ENCODE measurements around the gene SYCP2. TPM values are rescaled to one million over a fixed set of nuclear protein-coding genes. Genes with fewer than 3 reads are reported as not detected.
A peak's percentile ranks its signal among the peaks of the same experiment; 100 is the strongest.

Gene SYCP2
- polyA plus RNA-seq, 4 donors, result 0.51 to 3.0 (median 1.8) TPM

GRCh38 chr20:59948828-59949720, 15.6 kb upstream of the SYCP2 start:
- FAIRE-seq (no peak), DNase-seq (peak; percentile 51 to 53)
- Histone ChIP-seq H3K27ac (ENCODE audit: low read depth in 1 of 3, low read length in 2 of 3) (peak overlapping the region in 2 of 3 donors; percentile 11 to 58), H3K4me1 (ENCODE audit: control insufficient read depth in 3 of 3, insufficient read depth in 2 of 3, low read depth in 1 of 3, low read length in 2 of 3) (no peaks in the 10 kb centered on the region), H3K36me3 (ENCODE audit: control insufficient read depth in 3 of 3, insufficient read depth in 2 of 3, low read depth in 1 of 3, low read length in 3 of 3) (peaks cover 0 to 8% (median 6%) of the 10 kb centered on the region in 3 donors), H3K27me3 (ENCODE audit: control insufficient read depth in 3 of 3, insufficient read depth in 3 of 3, low read length in 3 of 3) (no peaks in the 10 kb centered on the region), H3K4me3 (ENCODE audit: low read depth in 1 of 3, low read length in 3 of 3) (no peak overlapping the region), H3K9me3 (ENCODE audit: control insufficient read depth in 2 of 2, insufficient read depth in 1 of 2, low read depth in 1 of 2, low read length in 1 of 2) (no peaks in the 10 kb centered on the region)
- WGBS, 3 donors, result 34 to 39% (median 37%) methylated on average over 7 of the region's 7 CpGs

GRCh38 chr20:59948212-59948611, 14.8 kb upstream of the SYCP2 start:
- FAIRE-seq, result no peak
- Histone ChIP-seq H3K36me3 (ENCODE audit: control insufficient read depth in 3 of 3, insufficient read depth in 2 of 3, low read depth in 1 of 3, low read length in 3 of 3) (peaks cover 0 to 10% (median 9%) of the 10 kb centered on the region in 3 donors), H3K4me3 (ENCODE audit: low read depth in 1 of 3, low read length in 3 of 3) (no peak overlapping the region), H3K27ac (ENCODE audit: low read depth in 1 of 3, low read length in 2 of 3) (no peak overlapping the region), H3K9me3 (ENCODE audit: control insufficient read depth in 2 of 2, insufficient read depth in 1 of 2, low read depth in 1 of 2, low read length in 1 of 2) (no peaks in the 10 kb centered on the region), H3K4me1 (ENCODE audit: control insufficient read depth in 3 of 3, insufficient read depth in 2 of 3, low read depth in 1 of 3, low read length in 2 of 3) (no peaks in the 10 kb centered on the region), H3K27me3 (ENCODE audit: control insufficient read depth in 3 of 3, insufficient read depth in 3 of 3, low read length in 3 of 3) (no peaks in the 10 kb centered on the region)
- no peak for DNase-seq
- WGBS, 3 donors, result 13 to 41% (median 17%) methylated on average over 1 of the region's 1 CpG

- FAIRE-seq, result no peak
- 91 to 94% (median 94%) methylated on average over 8 of the region's 8 CpGs for WGBS, 3 donors
- no peaks in the 10 kb centered on the region for H3K4me1 ChIP-seq (ENCODE audit: control insufficient read depth in 3 of 3, insufficient read depth in 2 of 3, low read depth in 1 of 3, low read length in 2 of 3)
- no peak for DNase-seq
- no peaks in the 10 kb centered on the region for H3K9me3 ChIP-seq (ENCODE audit: control insufficient read depth in 2 of 2, insufficient read depth in 1 of 2, low read depth in 1 of 2, low read length in 1 of 2)
- peaks cover 0 to 10% (median 9%) of the 10 kb centered on the region in 3 donors for H3K36me3 ChIP-seq (ENCODE audit: control insufficient read depth in 3 of 3, insufficient read depth in 2 of 3, low read depth in 1 of 3, low read length in 3 of 3)
- no peak overlapping the region for H3K27ac ChIP-seq (ENCODE audit: low read depth in 1 of 3, low read length in 2 of 3)
- H3K27me3 ChIP-seq (ENCODE audit: control insufficient read depth in 3 of 3, insufficient read depth in 3 of 3, low read length in 3 of 3), result no peaks in the 10 kb centered on the region
- no peak overlapping the region for H3K4me3 ChIP-seq (ENCODE audit: low read depth in 1 of 3, low read length in 3 of 3)
Measured at GRCh38 chr20:59947376-59947775, 13.9 kb upstream of the SYCP2 start.

GRCh38 chr20:59945731-59946130, 12.3 kb upstream of the SYCP2 start:
- H3K4me1 ChIP-seq (ENCODE audit: control insufficient read depth in 3 of 3, insufficient read depth in 2 of 3, low read depth in 1 of 3, low read length in 2 of 3), result no peaks in the 10 kb centered on the region
- no peak overlapping the region for H3K27ac ChIP-seq (ENCODE audit: low read depth in 1 of 3, low read length in 2 of 3)
- H3K27me3 ChIP-seq (ENCODE audit: control insufficient read depth in 3 of 3, insufficient read depth in 3 of 3, low read length in 3 of 3), result no peaks in the 10 kb centered on the region
- H3K9me3 ChIP-seq (ENCODE audit: control insufficient read depth in 2 of 2, insufficient read depth in 1 of 2, low read depth in 1 of 2, low read length in 1 of 2), result no peaks in the 10 kb centered on the region
- FAIRE-seq, result no peak
- no peak overlapping the region for H3K4me3 ChIP-seq (ENCODE audit: low read depth in 1 of 3, low read length in 3 of 3)
- peaks cover 0 to 10% (median 9%) of the 10 kb centered on the region in 3 donors for H3K36me3 ChIP-seq (ENCODE audit: control insufficient read depth in 3 of 3, insufficient read depth in 2 of 3, low read depth in 1 of 3, low read length in 3 of 3)
- WGBS, 3 donors, result 85 to 97% (median 87%) methylated on average over 2 of the region's 2 CpGs
- no peak for DNase-seq

- no peak for FAIRE-seq
- H3K4me1 ChIP-seq (ENCODE audit: control insufficient read depth in 3 of 3, insufficient read depth in 2 of 3, low read depth in 1 of 3, low read length in 2 of 3), result no peaks in the 10 kb centered on the region
- DNase-seq, result no peak
Measured at GRCh38 chr20:59945175-59945574, 11.7 kb upstream of the SYCP2 start.

GRCh38 chr20:59944726-59945125, 11.3 kb upstream of the SYCP2 start:
- Histone ChIP-seq H3K36me3 (ENCODE audit: control insufficient read depth in 3 of 3, insufficient read depth in 2 of 3, low read depth in 1 of 3, low read length in 3 of 3) (peaks cover 0 to 10% (median 9%) of the 10 kb centered on the region in 3 donors), H3K4me1 (ENCODE audit: control insufficient read depth in 3 of 3, insufficient read depth in 2 of 3, low read depth in 1 of 3, low read length in 2 of 3) (no peaks in the 10 kb centered on the region), H3K27ac (ENCODE audit: low read depth in 1 of 3, low read length in 2 of 3) (no peak overlapping the region), H3K9me3 (ENCODE audit: control insufficient read depth in 2 of 2, insufficient read depth in 1 of 2, low read depth in 1 of 2, low read length in 1 of 2) (no peaks in the 10 kb centered on the region), H3K27me3 (ENCODE audit: control insufficient read depth in 3 of 3, insufficient read depth in 3 of 3, low read length in 3 of 3) (no peaks in the 10 kb centered on the region), H3K4me3 (ENCODE audit: low read depth in 1 of 3, low read length in 3 of 3) (no peak overlapping the region)
- no peak for DNase-seq
- 92 to 95% (median 94%) methylated on average over 7 of the region's 7 CpGs for WGBS, 3 donors
- FAIRE-seq, result no peak

More at GRCh38 chr20:59945175-59945574, 11.7 kb upstream of the SYCP2 start:
- H3K27me3 ChIP-seq (ENCODE audit: control insufficient read depth in 3 of 3, insufficient read depth in 3 of 3, low read length in 3 of 3), result no peaks in the 10 kb centered on the region
- no peak overlapping the region for H3K4me3 ChIP-seq (ENCODE audit: low read depth in 1 of 3, low read length in 3 of 3)
- H3K27ac ChIP-seq (ENCODE audit: low read depth in 1 of 3, low read length in 2 of 3), result no peak overlapping the region
- H3K9me3 ChIP-seq (ENCODE audit: control insufficient read depth in 2 of 2, insufficient read depth in 1 of 2, low read depth in 1 of 2, low read length in 1 of 2), result no peaks in the 10 kb centered on the region
- 73 to 86% (median 83%) methylated on average over 3 of the region's 3 CpGs for WGBS, 3 donors
- peaks cover 0 to 10% (median 9%) of the 10 kb centered on the region in 3 donors for H3K36me3 ChIP-seq (ENCODE audit: control insufficient read depth in 3 of 3, insufficient read depth in 2 of 3, low read depth in 1 of 3, low read length in 3 of 3)

GRCh38 chr20:59942245-59942644, 8.8 kb upstream of the SYCP2 start:
- Histone ChIP-seq H3K27ac (ENCODE audit: low read depth in 1 of 3, low read length in 2 of 3) (no peak overlapping the region), H3K9me3 (ENCODE audit: control insufficient read depth in 2 of 2, insufficient read depth in 1 of 2, low read depth in 1 of 2, low read length in 1 of 2) (peaks cover 0 to 5% of the 10 kb centered on the region in 2 donors), H3K4me1 (ENCODE audit: control insufficient read depth in 3 of 3, insufficient read depth in 2 of 3, low read depth in 1 of 3, low read length in 2 of 3) (peaks cover 9 to 13% (median 10%) of the 10 kb centered on the region in 3 donors), H3K27me3 (ENCODE audit: control insufficient read depth in 3 of 3, insufficient read depth in 3 of 3, low read length in 3 of 3) (no peaks in the 10 kb centered on the region), H3K4me3 (ENCODE audit: low read depth in 1 of 3, low read length in 3 of 3) (no peak overlapping the region), H3K36me3 (ENCODE audit: control insufficient read depth in 3 of 3, insufficient read depth in 2 of 3, low read depth in 1 of 3, low read length in 3 of 3) (peaks cover 0 to 16% (median 9%) of the 10 kb centered on the region in 3 donors)
- 74 to 89% (median 82%) methylated on average over 2 of the region's 2 CpGs for WGBS, 3 donors
- DNase-seq (no peak), FAIRE-seq (no peak)

GRCh38 chr20:59940956-59941294, 7.5 kb upstream of the SYCP2 start:
- DNase-seq, result no peak
- Histone ChIP-seq H3K4me1 (ENCODE audit: control insufficient read depth in 3 of 3, insufficient read depth in 2 of 3, low read depth in 1 of 3, low read length in 2 of 3) (peaks cover 9 to 13% (median 10%) of the 10 kb centered on the region in 3 donors), H3K4me3 (ENCODE audit: low read depth in 1 of 3, low read length in 3 of 3) (peak overlapping the region; percentile 38 to 89 (median 83))

More at GRCh38 chr20:59940956-59941294, 7.5 kb upstream of the SYCP2 start:
- H3K36me3 ChIP-seq (ENCODE audit: control insufficient read depth in 3 of 3, insufficient read depth in 2 of 3, low read depth in 1 of 3, low read length in 3 of 3), result peaks cover 0 to 16% (median 8%) of the 10 kb centered on the region in 3 donors
- no peaks in the 10 kb centered on the region for H3K27me3 ChIP-seq (ENCODE audit: control insufficient read depth in 3 of 3, insufficient read depth in 3 of 3, low read length in 3 of 3)
- peak overlapping the region; percentile 93 to 99 (median 99) for H3K27ac ChIP-seq (ENCODE audit: low read depth in 1 of 3, low read length in 2 of 3)
- no peak for FAIRE-seq
- WGBS, 3 donors, result 0 to 3% (median 2%) methylated on average over 4 of the region's 4 CpGs
- H3K9me3 ChIP-seq (ENCODE audit: control insufficient read depth in 2 of 2, insufficient read depth in 1 of 2, low read depth in 1 of 2, low read length in 1 of 2), result peaks cover 0 to 5% of the 10 kb centered on the region in 2 donors
